Thyroid gland (tissue), 4 donors: Measurements from ENCODE around the gene GATD1.

Source experiments
- POLR2A ChIP-seq, 2 donors: fragments of 450-650 bp; IDR thresholded peaks; one replicate each; pipeline ENCODE4 v1.6.1; 2017; ENCODE audit warnings: antibody characterized with exemption in 2 of 2, mild to moderate bottlenecking in 2 of 2, moderate library complexity in 1 of 2
- TF ChIP-seq, protein P1 (sequence below), 6 experiments: fragments of 200-600 bp in 3 of 6; fragments of 450-650 bp in 3 of 6; sonication (generic) in 3 of 6; IDR thresholded peaks; one replicate each; pipeline ENCODE4 v1.5.1; 2016 to 2019; ENCODE audit warnings: antibody characterized with exemption in 6 of 6, mild to moderate bottlenecking in 2 of 6, inconsistent platforms in 1 of 6, moderate library complexity in 1 of 6

- TF ChIP-seq, protein P1, sequence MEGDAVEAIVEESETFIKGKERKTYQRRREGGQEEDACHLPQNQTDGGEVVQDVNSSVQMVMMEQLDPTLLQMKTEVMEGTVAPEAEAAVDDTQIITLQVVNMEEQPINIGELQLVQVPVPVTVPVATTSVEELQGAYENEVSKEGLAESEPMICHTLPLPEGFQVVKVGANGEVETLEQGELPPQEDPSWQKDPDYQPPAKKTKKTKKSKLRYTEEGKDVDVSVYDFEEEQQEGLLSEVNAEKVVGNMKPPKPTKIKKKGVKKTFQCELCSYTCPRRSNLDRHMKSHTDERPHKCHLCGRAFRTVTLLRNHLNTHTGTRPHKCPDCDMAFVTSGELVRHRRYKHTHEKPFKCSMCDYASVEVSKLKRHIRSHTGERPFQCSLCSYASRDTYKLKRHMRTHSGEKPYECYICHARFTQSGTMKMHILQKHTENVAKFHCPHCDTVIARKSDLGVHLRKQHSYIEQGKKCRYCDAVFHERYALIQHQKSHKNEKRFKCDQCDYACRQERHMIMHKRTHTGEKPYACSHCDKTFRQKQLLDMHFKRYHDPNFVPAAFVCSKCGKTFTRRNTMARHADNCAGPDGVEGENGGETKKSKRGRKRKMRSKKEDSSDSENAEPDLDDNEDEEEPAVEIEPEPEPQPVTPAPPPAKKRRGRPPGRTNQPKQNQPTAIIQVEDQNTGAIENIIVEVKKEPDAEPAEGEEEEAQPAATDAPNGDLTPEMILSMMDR (IDR thresholded peaks at IDR 0.05), result no peak
- TF ChIP-seq POLR2A (IDR thresholded peaks at IDR 0.05), result peak; percentile 15 to 31
These were observed 18.6 kb upstream of the GATD1 start for GRCh38 chr11:795634-796564.
